Inflammatory macrophage treated with lipopolysaccharide for 4 hours (primary cell): Measurements from ENCODE around the gene NBDY.
A peak's percentile ranks its signal among the peaks of the same experiment; 100 is the strongest.
"Not testable (repeated sequence)": the region's sequence is repeated elsewhere in the genome, so short reads cannot be mapped to it uniquely, and the experiment has no call there.

Experiments used
- DNase-seq: peaks from one replicate; pipeline ENCODE4 v3.0.0-alpha.2; 2020

Gene NBDY

GRCh38 chrX:56803850-56804681 is 75.0 kb downstream of the NBDY start:
- no peak for DNase-seq

- no peak for DNase-seq
Observed at GRCh38 chrX:56804867-56805266, 75.8 kb downstream of the NBDY start.

- DNase-seq: no peak
Observed at GRCh38 chrX:56805399-56805798, 76.4 kb downstream of the NBDY start.

DNA sequence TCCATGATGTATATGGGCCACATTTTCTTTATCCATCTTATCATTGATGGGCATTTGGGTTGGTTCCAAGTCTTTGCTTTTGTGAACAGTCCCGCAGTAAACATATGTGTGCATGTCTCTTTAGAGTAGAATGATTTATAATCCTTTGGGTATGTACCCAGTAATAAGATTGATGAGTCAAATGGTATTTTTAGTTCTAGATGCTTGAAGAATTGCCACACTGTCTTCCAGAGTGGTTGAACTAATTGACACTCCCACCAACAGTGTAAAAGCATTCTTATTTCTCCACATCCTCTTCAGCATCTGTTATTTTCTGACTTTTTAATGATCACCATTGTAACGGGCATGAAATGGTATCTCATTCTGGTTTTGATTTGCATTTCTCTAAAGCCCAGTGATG is 77.1 kb downstream of the NBDY start:
- DNase-seq: not testable (repeated sequence)

GRCh38 chrX:56811599-56811998 is 82.6 kb downstream of the NBDY start:
- DNase-seq: no peak

DNA sequence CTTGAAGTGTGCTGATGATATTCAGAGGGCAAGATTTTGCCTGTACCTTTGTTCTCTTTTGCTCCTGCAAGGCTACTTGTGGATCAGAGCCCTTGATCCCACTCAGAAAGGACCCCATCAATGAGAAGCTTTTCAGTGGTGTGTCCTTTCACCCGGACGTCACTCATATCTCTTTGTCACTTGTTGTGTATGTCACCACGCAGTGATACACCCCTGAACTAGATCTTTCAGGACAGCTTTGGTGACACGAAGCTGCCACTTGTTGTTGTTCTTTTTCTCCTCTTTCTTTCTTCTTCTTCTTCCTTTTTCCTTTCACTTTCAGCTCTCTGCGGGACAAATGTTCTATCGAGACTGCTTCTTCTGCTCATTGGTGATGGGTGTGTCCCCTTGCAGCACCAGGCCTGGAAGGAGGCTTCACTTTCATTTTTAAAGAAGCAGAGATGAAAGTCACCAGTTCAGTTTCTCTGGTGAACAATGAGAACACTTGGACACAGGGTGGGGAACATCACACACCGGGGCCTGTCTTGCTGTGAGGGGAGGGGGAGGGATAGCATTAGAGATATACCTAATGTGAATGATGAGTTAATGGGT is 83.6 kb downstream of the NBDY start:
- peak; percentile 82 for DNase-seq

GRCh38 chrX:56813318-56813837 is 84.3 kb downstream of the NBDY start:
- DNase-seq: peak; percentile 89

DNA sequence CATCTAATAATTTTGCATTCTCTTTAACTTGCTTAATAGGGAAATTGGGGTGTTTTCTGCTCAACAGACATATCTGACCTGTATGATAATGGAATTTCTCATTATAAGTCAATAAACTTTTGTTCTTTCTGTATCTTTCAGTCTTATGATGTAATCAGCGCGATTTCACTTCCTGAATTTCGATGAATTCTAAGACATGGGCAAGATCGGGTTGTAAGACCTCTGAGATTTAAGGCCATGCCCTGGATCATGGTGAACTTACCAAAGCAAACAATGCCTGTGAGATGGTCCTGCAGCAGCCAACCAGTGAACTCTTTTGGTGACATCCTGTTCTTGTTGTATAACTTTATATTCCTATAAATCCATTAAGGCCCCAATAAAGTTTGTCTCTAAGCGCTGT is 88.1 kb downstream of the NBDY start:
- DNase-seq: peak; percentile 47

- DNase-seq: no peak
Observed at GRCh38 chrX:56826020-56826419, 97.0 kb downstream of the NBDY start.

- peak; percentile 2 for DNase-seq
Observed at GRCh38 chrX:56833626-56834025, 104.6 kb downstream of the NBDY start.

- DNase-seq: no peak
Observed at GRCh38 chrX:56853436-56853835, 124.4 kb downstream of the NBDY start.

- DNase-seq: no peak
Observed at GRCh38 chrX:56857042-56857441, 128.0 kb downstream of the NBDY start.

DNA sequence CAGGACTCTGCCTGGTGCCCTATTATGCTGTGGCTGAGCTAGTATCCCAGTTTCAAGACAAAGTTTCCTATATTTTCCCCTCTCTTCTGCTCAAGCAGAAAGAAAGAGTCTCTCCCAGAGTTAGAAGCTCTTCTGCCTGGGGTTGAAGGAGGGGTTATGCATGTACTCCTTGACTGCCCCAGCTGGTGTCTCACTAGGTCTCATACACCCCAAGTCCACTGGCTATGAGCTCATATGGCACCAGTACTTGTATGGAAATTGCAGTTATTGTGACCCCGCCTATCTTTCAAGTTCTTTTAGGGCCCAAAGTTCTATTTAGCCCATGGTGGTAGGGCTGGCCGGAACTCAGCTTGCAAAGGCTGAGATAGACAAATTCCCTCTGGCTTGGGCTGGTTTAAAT is 131.8 kb downstream of the NBDY start:
- DNase-seq: no peak
